NCI-H82 treated with DMSO at 0.1 percent for 48 hours (cell line): ENCODE data around the gene SORL1.
A peak's percentile ranks its signal among the peaks of the same experiment; 100 is the strongest.
"Not testable (repeated sequence)": the region's sequence is repeated elsewhere in the genome, so short reads cannot be mapped to it uniquely, and the experiment has no call there.

Experiments
- DNase-seq: peaks from one replicate; lab custom pipeline; 2025; ENCODE audit not compliant: unreplicated experiment; lab: John Stamatoyannopoulos, UW

SORL1 gene

GRCh38 chr11:121625777-121626506 lies 173.8 kb downstream of the SORL1 start:
- DNase-seq = no peak

- no peak for DNase-seq
Observed at GRCh38 chr11:121626507-121626875, 174.4 kb downstream of the SORL1 start.

- peak; percentile 9 for DNase-seq
Observed at GRCh38 chr11:121626980-121627379, 174.9 kb downstream of the SORL1 start.

GRCh38 chr11:121630041-121630440 lies 177.9 kb downstream of the SORL1 start:
- no peak for DNase-seq

- DNase-seq = no peak
Observed at GRCh38 chr11:121631456-121631855, 179.3 kb downstream of the SORL1 start.

GRCh38 chr11:121634273-121634672 lies 182.2 kb downstream of the SORL1 start:
- DNase-seq = no peak

- no peak for DNase-seq
Observed at GRCh38 chr11:121634889-121635288, 182.8 kb downstream of the SORL1 start.

GRCh38 chr11:121636081-121636799 lies 184.1 kb downstream of the SORL1 start:
- no peak for DNase-seq

GRCh38 chr11:121636800-121637176 lies 184.7 kb downstream of the SORL1 start:
- no peak for DNase-seq

GRCh38 chr11:121637587-121637986 lies 185.5 kb downstream of the SORL1 start:
- not testable (repeated sequence) for DNase-seq

- no peak for DNase-seq
Observed at GRCh38 chr11:121643479-121644186, 191.5 kb downstream of the SORL1 start.

- DNase-seq = no peak
Observed at GRCh38 chr11:121644187-121644512, 192.0 kb downstream of the SORL1 start.

- DNase-seq = no peak
Observed at GRCh38 chr11:121645001-121645400, 192.9 kb downstream of the SORL1 start.

GRCh38 chr11:121645596-121645995 lies 193.5 kb downstream of the SORL1 start:
- DNase-seq = no peak

- no peak for DNase-seq
Observed at GRCh38 chr11:121648306-121648705, 196.2 kb downstream of the SORL1 start.

GRCh38 chr11:121649798-121650197 lies 197.7 kb downstream of the SORL1 start:
- no peak for DNase-seq

GRCh38 chr11:121650351-121651256 lies 198.5 kb downstream of the SORL1 start:
- DNase-seq = no peak

GRCh38 chr11:121651257-121651605 lies 199.1 kb downstream of the SORL1 start:
- no peak for DNase-seq

- no peak for DNase-seq
Observed at GRCh38 chr11:121652971-121653370, 200.9 kb downstream of the SORL1 start.

GRCh38 chr11:121654259-121654842 lies 202.2 kb downstream of the SORL1 start:
- no peak for DNase-seq
